Skin of body (tissue), 2 donors: ENCODE data around the gene EVC2. TPM values are rescaled to one million over a fixed set of nuclear protein-coding genes. Genes with fewer than 3 reads are reported as not detected.

Experiments used
- DNase-seq: peaks from one replicate; lab custom pipeline; 2025; lab: John Stamatoyannopoulos, UW
- total RNA-seq: library from RNA; depleted of rRNA; stranded (reverse); fragments of >200 nt; gene quantifications from one replicate; pipeline ENCODE4 v1.2.3, GENCODE V29; 2014

EVC2 gene
- total RNA-seq, 1 donor from 2014 or later: 7.2 TPM

DNA sequence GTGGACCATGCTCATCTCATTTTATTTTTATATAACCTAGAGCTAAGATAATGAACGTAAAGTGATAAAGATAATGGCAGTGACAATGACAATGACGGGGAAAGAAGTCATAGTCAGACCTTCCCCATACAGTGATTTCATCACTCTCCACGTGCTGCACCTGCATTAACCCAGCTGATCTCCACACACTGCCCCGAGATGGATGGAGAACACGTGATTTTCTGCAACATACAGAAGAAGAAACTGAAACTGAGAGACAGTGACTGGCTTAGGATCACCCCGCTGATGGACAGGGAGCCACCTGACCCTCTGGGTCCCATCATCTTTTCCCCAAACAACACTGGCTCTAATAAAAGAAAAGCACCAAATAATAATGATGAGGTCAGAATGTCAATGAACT, 22.0 kb downstream of the EVC2 start:
- DNase-seq: no peak

DNA sequence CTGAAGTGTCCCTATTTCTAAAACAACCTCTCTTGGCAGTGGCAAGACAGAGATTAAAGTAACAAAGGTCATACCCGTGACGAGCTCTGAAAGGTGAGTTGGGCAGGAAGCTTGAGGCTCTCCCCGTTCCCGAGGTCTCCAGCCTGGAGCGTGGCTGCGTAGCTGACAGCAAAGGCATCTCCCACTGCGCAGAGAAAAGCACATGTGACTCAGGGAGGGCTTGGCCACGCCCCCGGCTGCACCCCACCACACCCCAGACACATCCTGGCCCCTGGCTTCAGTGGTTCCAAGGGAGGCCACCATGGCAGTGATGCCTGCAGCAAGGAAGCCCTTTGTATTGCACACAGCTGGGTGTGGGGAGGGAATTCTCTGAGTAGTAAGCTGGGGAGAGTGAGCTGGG, 23.1 kb downstream of the EVC2 start:
- no peak for DNase-seq

DNA sequence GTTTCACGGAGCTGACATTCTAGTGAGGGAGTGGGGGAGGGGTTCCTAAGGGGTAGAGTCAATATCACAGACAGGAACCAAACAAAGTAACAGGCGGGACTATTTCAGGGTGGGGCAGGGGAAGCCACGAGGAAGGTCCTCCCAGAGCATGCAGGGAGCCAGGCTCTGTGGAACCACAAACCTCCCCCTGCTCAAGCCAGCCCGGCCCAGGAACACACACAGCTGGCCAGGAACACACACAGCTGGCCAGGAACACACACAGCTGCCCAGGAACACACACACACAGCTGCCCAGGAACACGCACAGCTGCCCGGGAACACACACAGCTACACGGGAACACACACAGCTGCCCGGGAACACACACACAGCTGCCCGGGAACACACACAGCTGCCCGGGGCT, 24.8 kb downstream of the EVC2 start:
- no peak for DNase-seq

DNA sequence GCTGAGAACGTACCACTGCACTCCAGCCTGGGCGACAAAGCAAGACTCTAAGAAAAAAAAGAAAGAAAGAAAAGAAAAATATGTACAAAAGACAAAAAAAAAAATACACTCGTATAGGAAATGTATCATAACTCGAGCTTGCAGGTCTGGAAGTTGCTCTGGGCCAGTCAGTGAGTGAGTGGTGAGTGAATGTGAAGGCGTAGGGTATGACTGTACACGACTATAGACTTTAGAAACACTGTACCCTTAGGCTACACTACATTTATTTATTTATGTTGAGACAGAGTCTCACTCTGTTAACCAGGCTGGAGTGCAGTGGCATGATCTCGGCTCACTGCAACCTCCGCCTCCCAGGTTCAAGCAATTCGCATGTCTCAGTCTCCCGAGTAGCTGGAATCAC, 29.4 kb downstream of the EVC2 start:
- DNase-seq: no peak

DNA sequence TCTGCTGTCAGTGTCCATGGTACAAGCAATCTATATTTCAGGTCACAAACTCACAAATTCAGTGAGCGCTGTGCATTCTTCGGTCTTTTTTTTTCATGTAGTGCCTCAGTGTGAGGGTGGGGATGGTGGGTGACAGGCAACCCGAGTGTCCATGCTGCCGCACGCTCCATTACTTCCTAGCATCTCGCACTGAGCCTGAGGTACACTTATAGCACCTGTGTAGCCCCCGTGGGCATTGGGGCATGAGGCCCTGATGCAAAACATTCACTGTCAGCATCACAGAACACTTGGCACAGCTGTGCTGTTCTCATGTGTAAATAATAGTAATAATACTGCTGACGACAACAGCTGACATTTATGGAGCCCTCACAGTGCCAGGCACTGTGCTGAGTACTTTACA, 31.6 kb downstream of the EVC2 start:
- DNase-seq: no peak

DNA sequence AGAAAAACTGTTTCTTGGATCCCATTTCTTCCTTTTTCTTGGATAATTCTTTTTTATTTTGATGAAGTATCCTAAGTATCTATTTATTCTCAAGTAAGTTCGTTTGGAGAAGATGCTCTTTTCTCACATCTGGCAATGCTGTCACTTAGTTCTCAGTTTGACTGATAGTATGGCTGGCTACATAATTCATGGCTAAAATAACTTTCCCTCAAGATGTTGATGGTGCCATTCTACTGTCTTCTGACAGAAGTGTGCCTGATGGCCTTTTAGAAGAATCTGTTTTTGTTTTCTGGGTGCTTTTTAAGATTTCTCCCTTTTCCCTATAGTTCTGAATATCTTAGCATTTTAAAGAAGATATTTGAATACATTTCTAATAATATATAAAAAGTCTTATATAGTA, 41.6 kb downstream of the EVC2 start:
- no peak for DNase-seq

DNA sequence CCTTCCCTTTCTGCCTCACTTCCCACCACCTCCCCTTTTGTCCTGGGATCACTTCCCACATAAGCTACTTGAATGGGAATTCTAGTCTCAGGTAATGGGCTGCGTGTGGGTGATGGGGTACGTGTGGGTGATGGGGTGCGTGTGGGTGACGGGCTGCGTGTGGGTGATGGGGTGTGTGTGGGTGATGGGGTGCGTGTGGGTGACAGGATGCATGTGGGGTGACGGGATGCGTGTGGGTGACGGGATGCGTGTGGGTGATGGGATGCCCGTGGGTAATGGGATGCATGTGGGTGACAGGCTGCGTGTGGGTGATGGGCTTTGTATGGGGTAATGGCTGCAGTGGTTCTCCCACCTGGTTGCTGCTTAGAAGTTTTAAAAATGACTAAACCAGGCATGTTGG, 43.6 kb downstream of the EVC2 start:
- DNase-seq: no peak

DNA sequence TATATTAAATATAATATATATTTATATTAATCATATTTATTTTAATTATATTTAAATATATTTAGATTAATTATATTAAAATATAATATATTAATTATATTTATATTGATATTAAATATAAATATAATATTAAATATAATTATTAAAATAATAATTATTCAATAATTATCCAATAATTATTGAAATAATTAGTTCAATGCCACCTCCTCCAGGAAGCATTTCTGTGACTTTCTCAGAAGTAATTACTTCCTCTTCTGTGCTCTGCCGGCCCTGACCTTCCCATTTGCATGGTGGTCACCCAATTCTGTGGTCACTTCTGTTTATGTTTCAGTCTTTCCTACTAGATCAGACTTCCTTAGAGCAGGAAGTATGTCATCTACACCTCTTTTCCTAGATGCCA, 45.8 kb downstream of the EVC2 start:
- DNase-seq: no peak

DNA sequence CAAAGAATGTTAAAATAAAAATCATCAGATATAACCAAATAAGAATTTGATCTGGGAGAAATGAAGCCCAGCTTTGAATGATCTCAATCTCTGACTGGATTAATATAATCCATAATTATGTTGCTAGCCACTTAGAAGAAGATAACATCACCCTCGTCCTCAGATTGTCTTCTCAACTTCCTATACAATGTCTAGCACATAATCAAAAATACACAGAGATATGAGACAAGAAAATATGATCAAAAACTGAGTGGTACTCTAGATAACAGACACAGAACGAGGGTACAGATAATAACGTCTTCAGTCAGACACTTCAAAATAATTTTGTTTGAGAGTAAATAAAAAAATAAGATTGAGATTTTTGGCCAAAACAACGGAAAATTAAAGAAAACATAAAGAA, 47.1 kb downstream of the EVC2 start:
- DNase-seq: no peak

DNA sequence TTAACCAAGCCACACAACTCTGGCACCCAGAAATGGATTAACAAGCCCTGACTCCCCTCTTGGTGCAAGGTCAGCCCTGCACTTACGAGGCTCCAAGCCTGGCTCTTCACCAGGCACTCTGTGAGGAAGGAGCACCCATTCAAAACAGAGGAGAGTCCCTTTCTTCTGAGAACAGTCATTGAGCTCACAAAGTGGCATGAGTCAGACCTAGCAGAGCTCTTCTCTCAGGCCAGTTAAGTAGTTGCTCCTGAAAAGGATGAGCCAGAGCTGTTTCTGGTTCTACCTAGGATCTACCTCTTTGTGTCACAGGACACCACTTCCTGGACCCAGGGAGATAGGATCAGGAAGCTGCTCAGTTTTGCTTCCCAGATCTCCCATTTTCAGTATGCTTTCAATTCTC, 48.2 kb downstream of the EVC2 start:
- no peak for DNase-seq

DNA sequence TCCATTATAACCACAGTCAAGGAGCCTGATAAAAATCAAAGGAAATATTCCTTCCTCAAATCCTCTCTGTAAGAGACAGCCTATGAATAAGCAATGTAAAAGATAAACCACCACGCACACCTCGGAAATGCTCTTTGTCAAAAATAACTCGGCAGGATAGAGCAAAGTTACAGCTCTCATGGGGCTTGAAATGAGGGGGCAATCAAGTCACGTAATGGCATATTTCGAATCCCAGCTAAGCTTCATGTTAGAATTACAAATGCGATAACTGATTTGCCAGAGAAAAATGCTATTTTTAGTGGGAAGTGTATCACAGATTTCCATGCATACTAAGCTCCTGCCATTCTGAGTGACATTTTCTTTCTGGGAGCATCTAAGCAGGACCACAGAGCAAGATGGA, 49.4 kb downstream of the EVC2 start:
- no peak for DNase-seq

DNA sequence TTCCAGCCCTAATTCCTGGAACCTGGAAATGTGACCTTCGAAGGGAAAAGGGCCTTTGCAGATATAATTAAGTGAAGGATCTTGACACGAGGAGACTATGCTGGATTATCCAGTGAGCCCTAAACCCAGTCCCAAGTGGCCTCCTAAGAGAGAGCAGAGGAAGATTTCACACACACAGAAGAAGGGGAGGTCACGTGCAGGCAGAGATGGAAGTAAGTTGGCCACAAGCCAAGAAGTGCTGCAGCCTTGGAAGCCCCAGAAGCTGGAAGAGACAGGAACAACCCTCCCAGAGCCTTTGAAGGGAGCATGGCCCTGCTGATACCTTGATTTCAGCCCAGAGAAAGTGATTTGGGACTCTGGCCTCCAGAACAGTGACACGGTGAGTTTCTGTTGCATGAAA, 51.9 kb downstream of the EVC2 start:
- no peak for DNase-seq

DNA sequence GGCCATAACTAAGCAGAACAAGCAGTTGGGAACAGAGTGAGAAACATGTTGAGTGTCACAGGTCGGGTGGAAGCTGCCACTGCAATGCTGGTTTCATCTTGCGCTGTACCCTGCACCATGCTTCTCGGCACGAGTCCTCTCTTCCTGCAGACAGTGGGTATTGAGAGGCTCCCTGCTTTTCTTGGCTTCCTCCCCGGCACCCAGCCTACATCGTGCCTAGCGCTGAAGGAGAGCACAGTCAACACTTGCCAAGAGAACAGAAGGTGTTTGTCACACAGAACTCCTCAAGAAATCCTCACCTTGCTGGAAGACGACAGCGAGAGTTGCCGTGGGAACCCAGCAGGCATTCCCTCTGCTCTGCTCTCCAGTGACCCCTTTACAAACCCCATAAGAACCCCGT, 53.6 kb downstream of the EVC2 start:
- DNase-seq: no peak

DNA sequence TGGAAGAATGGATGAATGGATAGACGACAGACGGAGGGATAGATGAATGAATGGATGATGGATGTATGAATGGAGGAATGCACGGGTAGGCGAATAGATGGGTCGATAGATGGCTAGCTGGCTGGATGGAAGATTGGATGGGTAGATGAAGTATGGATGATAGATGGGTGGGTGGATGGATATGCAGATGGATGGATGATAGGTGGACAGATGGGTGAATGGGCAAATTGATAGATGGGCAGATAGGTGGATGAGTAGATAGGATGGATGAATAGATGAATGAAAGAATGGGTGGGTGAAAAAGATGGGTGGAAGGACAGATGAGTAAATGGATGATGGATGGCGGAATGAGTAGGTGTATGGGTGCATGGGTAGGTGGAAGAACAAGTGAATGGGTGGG, 57.3 kb downstream of the EVC2 start:
- DNase-seq: no peak

DNA sequence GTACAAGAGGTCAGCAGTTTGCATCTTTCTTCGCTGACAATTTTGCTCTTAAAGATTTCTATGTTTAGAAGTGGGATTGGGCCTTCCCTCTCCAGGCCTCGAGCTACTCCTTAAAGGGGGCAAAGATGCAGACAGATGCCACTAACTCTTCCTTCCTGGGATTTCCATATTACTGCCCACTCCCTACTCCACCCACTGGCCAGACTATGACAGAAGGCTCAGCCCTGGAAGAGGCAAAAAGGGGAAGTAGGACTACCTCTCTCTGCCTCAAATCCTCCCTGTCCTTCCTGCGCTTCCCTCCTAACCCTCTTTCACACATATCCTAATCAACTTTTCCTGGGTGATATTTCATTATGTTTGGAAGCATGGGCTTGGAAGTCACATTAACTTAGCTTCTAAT, 58.3 kb downstream of the EVC2 start:
- DNase-seq: no peak

DNA sequence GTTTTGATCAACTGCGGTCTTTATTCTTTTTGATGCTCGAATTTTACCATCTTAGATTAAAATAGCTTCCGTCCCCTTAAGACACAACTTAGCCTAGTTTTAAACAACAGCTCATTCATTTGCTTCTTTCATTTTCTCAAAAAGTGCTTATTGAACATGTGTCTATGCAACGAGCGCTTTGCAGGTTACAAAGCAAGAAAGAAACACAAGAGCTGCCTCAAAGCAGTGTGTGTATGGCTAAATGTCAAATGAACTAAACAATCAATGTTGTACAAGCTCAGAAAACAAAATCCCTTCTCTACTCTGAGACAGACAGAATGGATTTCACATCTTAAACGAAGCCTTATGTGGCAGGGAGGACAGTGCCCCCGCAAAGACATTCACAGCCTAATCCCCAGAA, 61.0 kb downstream of the EVC2 start:
- no peak for DNase-seq

DNA sequence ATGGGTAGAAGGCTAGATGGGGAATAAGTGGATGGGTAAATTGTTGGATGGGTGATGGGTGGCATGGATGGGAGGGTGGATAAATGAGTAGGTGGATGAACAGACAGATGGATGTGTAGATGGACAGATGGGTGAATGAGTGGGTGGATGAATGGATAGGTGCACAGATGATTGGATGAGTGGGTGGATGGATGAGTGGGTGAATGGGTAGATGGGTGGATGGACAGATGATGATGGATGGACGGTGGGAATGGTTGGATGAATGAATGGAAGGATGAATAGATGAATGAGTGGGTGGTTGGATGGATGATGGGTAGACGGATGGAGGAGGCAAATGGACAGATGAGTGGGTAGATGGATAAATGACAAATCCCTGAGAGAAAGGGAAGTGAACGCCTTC, 68.3 kb downstream of the EVC2 start:
- no peak for DNase-seq

DNA sequence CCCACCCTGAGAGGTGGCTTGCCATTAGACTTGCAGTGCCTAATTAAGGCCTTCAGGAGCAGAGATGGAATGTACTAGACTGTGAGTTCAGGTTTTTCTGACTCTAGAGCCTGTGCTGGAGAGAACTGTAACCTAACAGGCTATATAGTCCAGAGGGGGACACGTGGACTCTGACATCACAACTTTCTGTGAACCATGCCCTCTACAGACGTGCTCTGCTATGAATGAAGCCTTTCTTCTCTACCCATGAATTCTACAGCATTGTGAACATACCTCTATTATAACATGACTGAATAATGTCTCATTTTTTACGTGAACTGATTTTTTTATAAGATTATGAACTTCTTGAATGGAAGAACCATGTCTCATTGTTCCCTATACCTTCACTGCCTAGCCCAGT, 68.8 kb downstream of the EVC2 start:
- DNase-seq: no peak

DNA sequence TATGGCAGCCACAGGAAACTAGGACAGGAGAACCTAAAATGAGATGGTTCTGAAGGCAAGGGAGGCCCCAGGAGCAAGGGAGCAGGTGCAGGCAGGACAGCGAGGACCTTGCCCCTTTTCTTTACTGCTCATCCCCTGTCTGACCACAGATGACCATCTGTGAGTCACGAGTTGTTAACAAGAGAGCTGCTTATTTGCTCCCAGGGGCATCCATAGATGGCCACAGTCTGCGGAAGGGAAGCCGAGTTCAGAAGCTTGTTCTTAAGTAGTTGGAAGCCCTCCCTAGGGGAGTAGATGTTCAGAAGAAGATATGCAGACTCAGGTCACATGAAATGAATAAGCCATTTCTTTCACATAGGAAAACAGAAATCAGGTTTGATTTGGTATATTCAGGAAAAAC, 69.4 kb downstream of the EVC2 start:
- no peak for DNase-seq

DNA sequence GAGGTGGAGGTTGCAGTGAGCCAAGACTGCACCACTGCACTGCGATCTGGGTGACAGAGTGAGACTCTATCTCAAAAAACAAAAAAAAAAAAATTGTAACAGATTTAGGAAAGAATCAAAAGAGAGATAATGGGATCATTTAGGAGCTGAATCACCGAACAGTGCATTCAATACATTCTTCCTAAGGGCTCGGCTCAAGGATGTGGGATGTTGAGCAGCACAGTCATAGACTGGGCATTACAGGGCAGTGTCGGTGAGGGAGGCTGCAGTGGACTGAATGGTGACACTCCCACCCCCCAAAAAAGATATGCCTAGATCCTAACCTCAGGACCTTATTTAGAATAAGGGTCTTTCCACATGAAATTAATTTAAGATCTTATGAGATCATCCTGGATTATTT, 70.0 kb downstream of the EVC2 start:
- DNase-seq: no peak

DNA sequence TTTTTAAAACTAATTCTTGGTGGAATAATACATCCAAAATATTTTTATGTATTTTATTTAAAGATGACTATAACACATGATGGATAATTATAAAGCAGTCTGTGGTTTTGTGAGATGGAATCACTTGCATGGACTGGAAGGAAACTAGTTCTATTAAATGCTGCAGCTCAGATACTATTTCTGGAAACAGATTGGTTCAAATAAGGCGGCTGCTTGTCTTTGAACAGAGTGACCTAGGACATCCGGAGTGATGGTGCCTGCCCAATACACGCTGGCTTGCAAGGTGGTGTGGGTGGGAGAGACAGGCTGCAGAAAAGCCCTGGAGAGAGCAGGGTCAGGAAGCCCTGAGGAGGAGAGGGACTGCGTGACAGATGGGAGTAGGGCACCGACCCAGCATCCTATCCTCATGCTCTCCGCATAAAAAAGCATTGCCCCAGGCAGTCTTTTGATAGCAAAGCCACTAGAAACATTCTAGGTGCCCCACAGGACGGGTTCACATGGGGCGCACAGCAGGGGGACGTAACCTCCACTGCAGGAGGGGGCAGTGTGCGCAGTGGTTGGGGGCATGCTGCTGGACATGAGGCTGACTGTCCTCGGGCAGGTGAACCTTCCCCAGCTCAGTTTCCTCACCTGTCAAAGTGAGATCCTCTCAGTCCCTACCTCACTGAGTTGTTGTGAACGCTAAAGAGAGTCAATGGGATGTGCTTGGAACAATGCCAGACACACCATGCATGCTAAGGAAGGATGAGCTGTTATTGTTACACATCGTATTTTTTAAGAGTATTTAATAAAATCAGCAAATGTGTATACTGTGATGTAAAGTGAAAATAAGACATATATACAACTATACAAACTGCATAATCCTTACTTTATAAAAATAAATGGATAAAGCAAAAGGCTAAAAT, 71.3 kb downstream of the EVC2 start:
- no peak for DNase-seq

DNA sequence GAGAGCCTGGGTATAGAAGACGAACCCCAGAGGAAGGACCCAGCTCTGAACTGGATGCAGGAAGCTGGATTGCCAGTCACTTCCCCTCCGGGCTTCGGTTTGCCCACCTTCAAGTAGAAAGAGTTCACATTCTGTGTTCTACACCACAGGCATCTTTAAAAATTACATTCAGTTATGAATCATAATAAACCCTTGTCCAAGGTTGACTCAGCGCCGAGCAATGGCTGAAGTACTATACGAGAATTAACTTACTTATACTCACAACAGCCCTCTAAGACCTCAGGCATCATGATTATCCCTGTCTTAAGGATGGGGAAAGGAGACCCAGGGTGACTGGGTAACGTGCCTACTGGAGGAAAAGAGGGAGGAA, 72.5 kb downstream of the EVC2 start:
- no peak for DNase-seq

DNA sequence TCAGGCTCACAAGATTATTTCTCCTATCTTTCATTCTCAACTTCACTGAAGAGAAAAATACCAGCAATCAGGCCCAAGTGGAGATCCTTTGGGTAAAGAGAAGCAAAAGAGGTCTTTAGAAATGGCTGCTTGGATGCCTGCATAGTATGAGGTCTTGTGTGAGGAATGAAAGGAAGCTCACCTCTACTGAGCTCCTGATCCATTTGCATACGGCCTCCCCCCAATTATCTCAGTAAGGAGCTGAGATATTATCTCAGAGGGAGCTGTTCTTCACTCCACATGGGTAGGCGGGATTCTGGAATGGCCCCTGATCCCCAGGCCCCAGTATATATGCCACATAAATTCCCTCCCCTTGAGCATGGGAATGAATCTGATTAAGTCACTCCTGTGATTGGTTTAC, 75.8 kb downstream of the EVC2 start:
- DNase-seq: no peak

DNA sequence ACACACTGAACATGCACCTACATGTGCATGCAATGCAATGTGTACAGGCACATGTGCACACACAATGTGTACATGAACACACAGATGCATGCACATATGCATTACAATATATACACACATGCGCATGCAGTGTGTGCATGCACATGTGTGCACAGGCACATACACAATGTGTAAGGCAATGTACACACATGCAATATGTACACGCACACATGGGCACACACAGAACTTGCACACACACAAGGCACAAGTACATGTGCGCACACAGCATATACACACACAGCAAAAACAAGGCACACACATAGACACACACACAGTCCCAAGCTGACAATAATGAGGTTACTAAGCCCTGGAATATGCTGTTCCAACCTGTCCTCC, 76.3 kb downstream of the EVC2 start:
- no peak for DNase-seq
